Body of pancreas (tissue), 4 donors: ENCODE measurements around the gene HAVCR1. TPM values are rescaled to one million over a fixed set of nuclear protein-coding genes. Genes with fewer than 3 reads are reported as not detected.

ENCODE experiments used
- ATAC-seq: fragments of 150-250 bp; one replicate; pipeline ENCODE4 v1.9.1; 2016
- DNase-seq, 4 donors: peaks; one replicate each; pipeline ENCODE4 v3.0.0-alpha.2; 2019
- H3K27ac ChIP-seq, 4 donors: fragments of 200-600 bp; sonication (generic); 1 replicate in 3 of 4; 2 replicates in 1 of 4; pipeline versions ENCODE4 v1.5.1 to v1.6.1; 2016 to 2019; ENCODE audit warnings: mild to moderate bottlenecking in 1 of 4, mixed read lengths in 1 of 4, moderate library complexity in 1 of 4
- H3K27me3 ChIP-seq, 2 donors: fragments of 200-600 bp; sonication (generic); one replicate each; pipeline ENCODE4 v1.6.0; 2016; ENCODE audit warnings: mild to moderate bottlenecking in 1 of 2
- H3K36me3 ChIP-seq, 2 donors: fragments of 200-600 bp; sonication (generic); replicated peaks in 1 of 2; 2 replicates each; pipeline ENCODE4 v1.5.1; 2016; ENCODE audit warnings: low read depth in 2 of 2; ENCODE audit not compliant: insufficient read depth in 1 of 2
- H3K4me1 ChIP-seq: fragments of 200-600 bp; sonication (generic); one replicate; pipeline ENCODE4 v1.6.0; 2016
- H3K4me3 ChIP-seq, 2 donors: fragments of 200-600 bp; sonication (generic); 1 replicate in 1 of 2; 2 replicates in 1 of 2; pipeline ENCODE4 v1.5.1; 2016 to 2019
- H3K9me3 ChIP-seq, 3 donors: fragments of 200-600 bp; sonication (generic); 1 replicate in 2 of 3; 2 replicates in 1 of 3; pipeline ENCODE4 v1.5.1; 2016
- POLR2A ChIP-seq, 3 donors: fragments of 450-650 bp; IDR thresholded peaks; one replicate each; pipeline ENCODE4 v1.6.1; 2016; ENCODE audit warnings: antibody characterized with exemption in 3 of 3, mild to moderate bottlenecking in 2 of 3
- WGBS, 2 donors: methylation state at CpG; one replicate each; pipeline ENCODE4 v1.1.5; 2017; 5-methylcytosine and 5-hydroxymethylcytosine counted together
- intact Hi-C: fragments of 100-400 bp; cut with DNase I; formaldehyde crosslinking; loops from one replicate; pipeline ENCODE4 v1.15.1; 2023
- total RNA-seq, 2 donors: library from RNA; depleted of rRNA; stranded (reverse); fragments of >200 nt; gene quantifications; one replicate each; pipeline ENCODE4 v1.1.0, GENCODE V29; 2016
- TF ChIP-seq, protein P1 (sequence below), 7 experiments: fragments of 450-650 bp in 4 of 7; fragments of 200-600 bp in 3 of 7; sonication (generic) in 3 of 7; IDR thresholded peaks; one replicate each; pipeline ENCODE4 v1.5.1; 2016 to 2019; ENCODE audit warnings: antibody characterized with exemption in 7 of 7

Gene HAVCR1
- total RNA-seq, 2 donors from 2014 or later, result not detected

DNA sequence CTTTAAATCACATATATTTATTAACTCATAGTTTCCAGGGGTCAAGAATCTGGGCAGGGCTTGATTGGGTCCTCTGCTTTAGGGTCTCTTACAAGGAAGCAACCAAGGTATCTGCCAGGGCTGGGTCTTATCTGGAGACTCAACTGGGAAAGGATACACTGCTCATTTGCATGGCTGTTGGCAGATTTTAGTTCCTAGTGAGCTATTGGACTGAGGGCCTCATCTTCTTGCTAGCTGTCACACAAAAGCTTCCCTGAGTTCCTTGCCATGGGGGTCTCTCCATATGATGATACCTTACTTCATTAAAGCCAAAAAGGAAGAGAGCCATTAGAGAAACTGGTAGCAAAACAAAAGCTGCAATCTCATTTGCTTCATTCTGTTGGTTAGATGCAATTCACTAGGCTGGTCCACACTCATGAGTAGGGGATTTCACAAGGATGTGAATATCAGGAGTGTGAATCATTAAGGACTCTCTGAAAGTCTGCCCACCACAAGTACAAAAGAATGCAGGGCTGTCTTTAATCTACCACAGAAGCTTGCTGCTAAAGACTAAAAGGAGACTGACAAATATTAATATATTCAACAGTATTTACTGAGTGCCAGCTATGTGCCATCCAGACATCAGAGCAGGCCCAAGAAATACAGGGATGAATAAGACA, 53.9 kb downstream of the HAVCR1 start:
- H3K27ac ChIP-seq, result no peak overlapping the region
- H3K4me1 ChIP-seq, result no peaks in the 10 kb centered on the region
- H3K27me3 ChIP-seq, result no peaks in the 10 kb centered on the region
- TF ChIP-seq POLR2A (IDR thresholded peaks at IDR 0.05), result no peak
- TF ChIP-seq, protein P1, sequence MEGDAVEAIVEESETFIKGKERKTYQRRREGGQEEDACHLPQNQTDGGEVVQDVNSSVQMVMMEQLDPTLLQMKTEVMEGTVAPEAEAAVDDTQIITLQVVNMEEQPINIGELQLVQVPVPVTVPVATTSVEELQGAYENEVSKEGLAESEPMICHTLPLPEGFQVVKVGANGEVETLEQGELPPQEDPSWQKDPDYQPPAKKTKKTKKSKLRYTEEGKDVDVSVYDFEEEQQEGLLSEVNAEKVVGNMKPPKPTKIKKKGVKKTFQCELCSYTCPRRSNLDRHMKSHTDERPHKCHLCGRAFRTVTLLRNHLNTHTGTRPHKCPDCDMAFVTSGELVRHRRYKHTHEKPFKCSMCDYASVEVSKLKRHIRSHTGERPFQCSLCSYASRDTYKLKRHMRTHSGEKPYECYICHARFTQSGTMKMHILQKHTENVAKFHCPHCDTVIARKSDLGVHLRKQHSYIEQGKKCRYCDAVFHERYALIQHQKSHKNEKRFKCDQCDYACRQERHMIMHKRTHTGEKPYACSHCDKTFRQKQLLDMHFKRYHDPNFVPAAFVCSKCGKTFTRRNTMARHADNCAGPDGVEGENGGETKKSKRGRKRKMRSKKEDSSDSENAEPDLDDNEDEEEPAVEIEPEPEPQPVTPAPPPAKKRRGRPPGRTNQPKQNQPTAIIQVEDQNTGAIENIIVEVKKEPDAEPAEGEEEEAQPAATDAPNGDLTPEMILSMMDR (IDR thresholded peaks at IDR 0.05), result no peak
- intact Hi-C loops, result no loop called here
- H3K4me3 ChIP-seq, result no peak overlapping the region
- no peaks in the 10 kb centered on the region for H3K36me3 ChIP-seq
- DNase-seq (no peak), ATAC-seq (no peak)
- H3K9me3 ChIP-seq, result no peaks in the 10 kb centered on the region

DNA sequence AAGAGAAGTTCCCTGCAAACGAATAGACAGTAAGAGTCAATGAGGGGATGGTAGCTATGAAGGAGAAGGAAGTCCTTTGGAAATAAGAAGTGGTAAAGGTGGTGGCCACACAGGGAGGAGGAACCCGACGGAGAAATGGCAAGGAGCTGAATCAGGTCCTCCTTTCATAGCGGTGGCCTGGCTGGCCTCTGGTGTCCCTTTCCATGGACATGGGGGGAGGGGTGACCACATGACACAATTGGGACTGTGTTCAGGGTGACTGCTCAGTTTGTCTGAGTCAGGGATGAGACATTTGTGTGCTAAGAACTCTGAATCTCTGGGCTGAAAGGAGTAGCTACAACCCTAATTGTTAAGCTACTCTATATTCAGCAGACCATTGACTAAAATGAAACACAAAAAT, 67.2 kb downstream of the HAVCR1 start:
- intact Hi-C loops, result no loop called here
- H3K9me3 ChIP-seq, result no peaks in the 10 kb centered on the region
- ATAC-seq, result no peak

DNA sequence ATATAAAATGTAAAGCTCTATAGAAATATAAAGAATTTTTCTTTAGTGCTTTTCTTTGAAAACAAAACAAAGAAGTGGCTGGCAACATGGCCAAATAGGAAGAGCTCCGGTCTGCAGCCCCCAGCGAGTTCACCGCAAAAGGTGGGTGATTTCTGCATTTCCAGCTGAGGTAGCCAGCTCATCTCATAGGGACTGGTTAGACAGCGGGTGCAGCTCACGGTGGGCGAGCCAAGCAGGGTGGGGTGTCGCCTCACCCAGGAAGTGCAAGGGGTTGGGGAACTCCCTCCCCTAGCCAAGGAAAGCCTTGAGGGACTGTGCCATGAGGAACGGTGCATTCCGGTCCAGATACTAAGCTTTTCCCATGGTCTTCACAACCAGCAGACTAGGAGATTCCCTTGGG, 74.9 kb downstream of the HAVCR1 start:
- TF ChIP-seq, protein P1 (IDR thresholded peaks at IDR 0.05), result no peak
- TF ChIP-seq POLR2A (IDR thresholded peaks at IDR 0.05), result no peak
- H3K4me3 ChIP-seq, result no peak overlapping the region
- WGBS, 2 donors, result 90 to 95% methylated on average over 4 to 9 of the region's 9 CpGs
- no peak for ATAC-seq
- no peaks in the 10 kb centered on the region for H3K27me3 ChIP-seq
- H3K9me3 ChIP-seq, result no peaks in the 10 kb centered on the region
- no peak overlapping the region for H3K27ac ChIP-seq
- H3K4me1 ChIP-seq, result no peaks in the 10 kb centered on the region
- H3K36me3 ChIP-seq, result no peaks in the 10 kb centered on the region
- DNase-seq, result no peak
- intact Hi-C loops, result no loop called here

More for the DNA sequence above, 67.2 kb downstream of the HAVCR1 start:
- TF ChIP-seq POLR2A (IDR thresholded peaks at IDR 0.05), result no peak
- TF ChIP-seq, protein P1 (IDR thresholded peaks at IDR 0.05), result no peak
- no peaks in the 10 kb centered on the region for H3K4me1 ChIP-seq
- H3K36me3 ChIP-seq, result no peaks in the 10 kb centered on the region
- no peaks in the 10 kb centered on the region for H3K27me3 ChIP-seq
- 56 to 81% methylated on average over 4 of the region's 4 CpGs for WGBS, 2 donors
- H3K27ac ChIP-seq, result no peak overlapping the region
- peak in 1 of 4 donors; percentile 2 for DNase-seq
- no peak overlapping the region for H3K4me3 ChIP-seq

DNA sequence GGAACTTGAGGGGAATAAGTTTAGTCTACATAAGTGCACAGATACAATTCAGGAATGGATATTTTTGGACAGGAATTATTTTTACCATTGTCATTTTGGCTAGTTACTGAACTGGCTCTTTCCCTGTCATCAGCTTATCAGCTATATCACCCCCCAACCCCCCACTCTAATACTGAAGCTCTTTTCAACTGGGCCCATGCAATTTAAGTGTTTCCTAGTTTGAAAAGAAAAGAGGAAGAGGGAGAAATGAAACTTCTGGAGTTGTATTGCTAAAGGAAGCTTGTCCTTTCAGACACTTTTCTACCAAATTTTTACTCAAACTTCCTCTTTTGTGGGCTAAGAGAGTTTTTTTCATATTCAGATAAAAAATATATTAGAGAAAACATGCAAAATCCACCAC, 77.4 kb downstream of the HAVCR1 start:
- DNase-seq (no peak), ATAC-seq (no peak)
- H3K4me3 ChIP-seq, result no peak overlapping the region
- H3K4me1 ChIP-seq, result no peaks in the 10 kb centered on the region
- TF ChIP-seq, protein P1 (IDR thresholded peaks at IDR 0.05), result no peak
- no peak for TF ChIP-seq POLR2A (IDR thresholded peaks at IDR 0.05)
- H3K27ac ChIP-seq, result no peak overlapping the region
- H3K9me3 ChIP-seq, result no peaks in the 10 kb centered on the region
- H3K36me3 ChIP-seq, result no peaks in the 10 kb centered on the region
- H3K27me3 ChIP-seq, result no peaks in the 10 kb centered on the region
- intact Hi-C loops, result no loop called here

Other genes starting within 250 kb of the HAVCR1 start
- gene PPP1R2B, start 208.8 kb downstream of the HAVCR1 start, total RNA-seq, result not detected
- gene TIMD4, start 95.9 kb downstream of the HAVCR1 start, total RNA-seq, result not detected
- 10 to 100 TPM in 1 of 2 donors, 1 to 10 TPM in 1; 2.3 to 12.2 TPM for gene HAVCR2, start 49.9 kb upstream of the HAVCR1 start, total RNA-seq
- gene MED7, start 83.7 kb upstream of the HAVCR1 start, total RNA-seq, result 1 to 10 TPM; 4.9 to 6.0 TPM
- gene GARIN3, start 107.1 kb upstream of the HAVCR1 start, total RNA-seq, result not detected
- gene ITK, start 121.7 kb upstream of the HAVCR1 start, total RNA-seq, result 1 to 10 TPM in 1 of 2 donors, under 1 TPM in 1; 0.78 to 2.6 TPM
- gene CYFIP2, start 207.0 kb upstream of the HAVCR1 start, total RNA-seq, result 10 to 100 TPM; 15.6 to 22.1 TPM